Panc1 (cell line): Measurements from ENCODE around the gene PROS1.

ENCODE experiments used
- POLR2AphosphoS5 ChIP-seq: IDR thresholded peaks from 2 replicates; pipeline ENCODE4 v1.6.1; 2012; ENCODE audit warnings: mild to moderate bottlenecking, low read depth, low read length, moderate library complexity
- TCF7L2 ChIP-seq: IDR thresholded peaks from 2 replicates; pipeline ENCODE4 v1.6.1; 2011; ENCODE audit warnings: mild to moderate bottlenecking, low read depth, low read length, inconsistent platforms
- TF ChIP-seq, protein P1 (sequence below): fragments of 450-650 bp; IDR thresholded peaks from 2 replicates; pipeline ENCODE4 v1.5.1; 2017; ENCODE audit warnings: mild to moderate bottlenecking

DNA sequence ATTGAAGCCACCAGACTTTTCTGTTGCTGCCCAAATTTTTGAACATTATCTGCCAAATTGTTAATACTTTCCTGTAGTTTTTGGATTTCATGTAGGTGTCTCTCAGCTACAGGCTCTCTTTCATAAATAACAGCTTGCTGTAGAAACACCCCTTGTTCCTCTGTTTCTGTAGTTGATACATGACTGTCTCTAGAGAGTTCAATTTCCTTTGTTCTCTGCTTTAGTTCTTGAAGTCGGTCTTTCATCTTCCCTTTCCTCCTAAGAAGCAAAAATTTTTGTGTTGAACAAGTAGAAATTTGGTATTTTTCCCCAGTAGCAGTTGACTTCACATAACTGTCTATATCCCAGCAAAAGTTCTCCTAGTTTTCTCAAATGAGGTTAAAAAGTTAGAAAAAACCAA is 41.3 kb upstream of the PROS1 start:
- TF ChIP-seq, protein P1, sequence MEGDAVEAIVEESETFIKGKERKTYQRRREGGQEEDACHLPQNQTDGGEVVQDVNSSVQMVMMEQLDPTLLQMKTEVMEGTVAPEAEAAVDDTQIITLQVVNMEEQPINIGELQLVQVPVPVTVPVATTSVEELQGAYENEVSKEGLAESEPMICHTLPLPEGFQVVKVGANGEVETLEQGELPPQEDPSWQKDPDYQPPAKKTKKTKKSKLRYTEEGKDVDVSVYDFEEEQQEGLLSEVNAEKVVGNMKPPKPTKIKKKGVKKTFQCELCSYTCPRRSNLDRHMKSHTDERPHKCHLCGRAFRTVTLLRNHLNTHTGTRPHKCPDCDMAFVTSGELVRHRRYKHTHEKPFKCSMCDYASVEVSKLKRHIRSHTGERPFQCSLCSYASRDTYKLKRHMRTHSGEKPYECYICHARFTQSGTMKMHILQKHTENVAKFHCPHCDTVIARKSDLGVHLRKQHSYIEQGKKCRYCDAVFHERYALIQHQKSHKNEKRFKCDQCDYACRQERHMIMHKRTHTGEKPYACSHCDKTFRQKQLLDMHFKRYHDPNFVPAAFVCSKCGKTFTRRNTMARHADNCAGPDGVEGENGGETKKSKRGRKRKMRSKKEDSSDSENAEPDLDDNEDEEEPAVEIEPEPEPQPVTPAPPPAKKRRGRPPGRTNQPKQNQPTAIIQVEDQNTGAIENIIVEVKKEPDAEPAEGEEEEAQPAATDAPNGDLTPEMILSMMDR: no peak
- TF ChIP-seq POLR2AphosphoS5: no peak
- no peak for TF ChIP-seq TCF7L2
